Measurements from ENCODE around the gene LLGL2. TPM values are rescaled to one million over a fixed set of nuclear protein-coding genes. Genes with fewer than 3 reads are reported as not detected.
"Not testable (repeated sequence)": the region's sequence is repeated elsewhere in the genome, so short reads cannot be mapped to it uniquely, and the experiment has no call there.

Gene LLGL2
- total RNA-seq, 1 donor = 0.09 TPM

DNA sequence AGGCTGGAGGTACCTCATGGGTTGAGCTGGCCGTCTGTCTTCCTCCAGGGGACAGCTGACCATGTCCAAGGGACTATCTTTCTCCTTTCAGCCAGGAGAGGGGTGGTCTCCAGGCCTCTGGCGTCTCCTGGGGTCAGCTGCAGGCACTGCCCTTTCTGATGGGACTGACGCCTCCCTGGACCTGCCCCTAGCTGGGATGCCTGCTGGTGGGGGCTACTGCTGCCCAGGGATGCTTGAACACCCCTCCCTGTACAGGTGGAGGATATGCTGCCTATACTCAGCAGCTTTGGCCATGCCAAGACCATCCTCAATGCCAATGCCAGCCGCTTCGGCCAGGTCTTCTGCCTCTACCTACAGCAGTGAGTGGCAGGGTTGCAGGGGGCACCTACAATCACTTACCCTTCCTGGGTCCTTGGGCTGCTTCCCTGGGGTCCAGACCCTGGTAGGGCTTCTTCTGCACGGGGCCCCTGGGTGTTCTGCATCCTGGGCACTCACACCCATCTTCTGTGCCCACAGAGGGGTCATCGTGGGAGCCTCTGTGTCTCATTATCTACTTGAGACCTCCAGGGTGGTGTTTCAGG is 66.3 kb downstream of the LLGL2 start:
- H3K4me3 ChIP-seq (ENCODE audit: low read depth, low read length) = no peak overlapping the region
- TF ChIP-seq, protein P1, sequence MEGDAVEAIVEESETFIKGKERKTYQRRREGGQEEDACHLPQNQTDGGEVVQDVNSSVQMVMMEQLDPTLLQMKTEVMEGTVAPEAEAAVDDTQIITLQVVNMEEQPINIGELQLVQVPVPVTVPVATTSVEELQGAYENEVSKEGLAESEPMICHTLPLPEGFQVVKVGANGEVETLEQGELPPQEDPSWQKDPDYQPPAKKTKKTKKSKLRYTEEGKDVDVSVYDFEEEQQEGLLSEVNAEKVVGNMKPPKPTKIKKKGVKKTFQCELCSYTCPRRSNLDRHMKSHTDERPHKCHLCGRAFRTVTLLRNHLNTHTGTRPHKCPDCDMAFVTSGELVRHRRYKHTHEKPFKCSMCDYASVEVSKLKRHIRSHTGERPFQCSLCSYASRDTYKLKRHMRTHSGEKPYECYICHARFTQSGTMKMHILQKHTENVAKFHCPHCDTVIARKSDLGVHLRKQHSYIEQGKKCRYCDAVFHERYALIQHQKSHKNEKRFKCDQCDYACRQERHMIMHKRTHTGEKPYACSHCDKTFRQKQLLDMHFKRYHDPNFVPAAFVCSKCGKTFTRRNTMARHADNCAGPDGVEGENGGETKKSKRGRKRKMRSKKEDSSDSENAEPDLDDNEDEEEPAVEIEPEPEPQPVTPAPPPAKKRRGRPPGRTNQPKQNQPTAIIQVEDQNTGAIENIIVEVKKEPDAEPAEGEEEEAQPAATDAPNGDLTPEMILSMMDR (IDR thresholded peaks at IDR 0.05; ENCODE audit: insufficient read depth, low read length) = no peak

DNA sequence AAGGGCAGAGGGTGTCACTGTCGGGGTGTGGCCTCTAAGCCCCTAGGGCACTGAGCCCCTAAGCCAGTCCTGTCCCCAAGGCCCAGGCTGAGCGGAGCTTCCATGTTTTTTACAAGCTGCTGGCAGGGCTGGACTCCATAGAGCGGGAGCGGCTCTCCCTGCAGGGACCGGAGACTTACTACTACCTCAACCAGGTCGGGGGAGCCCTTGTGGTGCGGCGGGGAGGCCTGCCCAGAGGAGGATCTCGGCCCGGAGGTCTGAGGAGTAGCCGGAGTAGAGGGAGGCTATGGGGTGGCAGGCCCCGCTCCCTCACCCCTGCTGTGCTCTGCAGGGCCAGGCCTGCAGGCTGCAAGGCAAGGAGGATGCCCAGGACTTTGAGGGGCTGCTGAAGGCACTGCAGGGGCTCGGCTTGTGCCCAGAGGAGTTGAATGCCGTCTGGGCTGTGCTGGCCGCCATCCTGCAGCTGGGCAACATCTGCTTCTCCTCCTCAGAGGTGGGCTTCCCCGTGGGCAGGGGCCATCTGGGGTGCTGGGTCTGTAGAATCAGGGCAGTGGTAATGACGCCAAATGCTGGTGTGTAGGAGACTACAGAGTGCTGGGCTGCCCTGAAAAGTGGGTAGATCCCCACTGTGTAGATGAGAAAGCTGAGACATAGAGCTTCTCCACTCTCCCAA is 67.0 kb downstream of the LLGL2 start:
- no peak for DNase-seq (ENCODE audit: low read depth)
- no peak overlapping the region for H3K4me3 ChIP-seq (ENCODE audit: low read depth, low read length)
- TF ChIP-seq, protein P1 (IDR thresholded peaks at IDR 0.05; ENCODE audit: insufficient read depth, low read length) = no peak

More for the DNA sequence above, 66.3 kb downstream of the LLGL2 start:
- DNase-seq (ENCODE audit: low read depth) = no peak

DNA sequence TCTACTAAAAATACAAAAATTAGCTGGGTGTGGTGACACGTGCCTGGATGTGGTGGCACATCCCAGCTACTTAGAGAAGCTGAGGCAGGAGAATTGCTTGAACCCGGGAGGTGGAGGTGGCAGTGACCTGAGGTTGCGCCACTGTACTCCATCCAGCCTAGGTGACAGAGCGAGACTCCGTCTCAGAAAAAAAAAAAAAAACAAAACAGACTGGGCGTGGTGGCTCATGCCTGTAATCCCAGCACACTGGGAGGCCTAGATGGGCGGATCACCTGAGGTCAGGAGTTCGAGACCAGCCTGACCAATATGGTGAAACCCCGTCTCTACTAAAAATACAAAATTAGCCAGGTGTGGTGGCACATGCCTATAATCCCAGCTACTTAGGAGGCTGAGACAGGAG is 67.9 kb downstream of the LLGL2 start:
- DNase-seq (ENCODE audit: low read depth); H3K4me3 ChIP-seq (ENCODE audit: low read depth, low read length): not testable (repeated sequence)

DNA sequence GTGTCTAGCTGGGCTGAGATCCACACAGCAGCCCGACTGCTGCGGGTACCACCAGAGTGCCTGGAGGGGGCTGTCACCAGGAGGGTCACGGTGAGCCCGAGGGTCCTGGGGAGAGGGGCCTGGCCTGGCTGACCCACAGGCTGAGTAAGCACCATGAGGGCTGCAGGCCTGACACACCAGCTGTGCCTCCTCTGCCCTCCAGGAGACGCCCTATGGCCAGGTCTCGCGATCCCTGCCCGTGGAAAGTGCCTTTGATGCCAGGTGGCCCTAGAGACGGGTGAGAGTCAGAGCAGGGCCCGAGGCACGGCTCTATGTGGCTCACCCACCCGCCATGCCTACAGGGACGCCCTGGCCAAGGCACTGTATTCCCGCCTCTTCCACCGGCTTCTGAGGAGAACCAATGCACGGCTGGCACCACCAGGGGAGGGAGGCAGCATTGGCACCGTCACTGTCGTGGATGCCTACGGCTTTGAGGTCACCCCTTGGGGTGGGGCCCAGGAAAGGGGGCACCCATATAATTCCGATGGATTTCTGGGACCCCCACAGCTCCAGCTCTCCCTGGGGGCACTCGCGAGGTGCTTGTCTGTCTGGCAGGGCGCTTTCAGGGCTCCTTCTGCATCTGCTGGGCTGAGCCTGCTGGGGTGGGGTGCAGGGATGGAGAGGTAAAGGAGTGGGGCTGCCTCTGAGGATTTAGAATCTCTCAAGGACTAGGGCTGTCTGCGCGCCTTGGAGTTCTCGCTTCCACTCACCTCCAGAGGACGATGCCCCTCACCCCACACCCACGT is 69.2 kb downstream of the LLGL2 start:
- no peak overlapping the region for H3K4me3 ChIP-seq (ENCODE audit: low read depth, low read length)
- TF ChIP-seq, protein P1 (IDR thresholded peaks at IDR 0.05; ENCODE audit: insufficient read depth, low read length) = no peak
- no peak for DNase-seq (ENCODE audit: low read depth)

DNA sequence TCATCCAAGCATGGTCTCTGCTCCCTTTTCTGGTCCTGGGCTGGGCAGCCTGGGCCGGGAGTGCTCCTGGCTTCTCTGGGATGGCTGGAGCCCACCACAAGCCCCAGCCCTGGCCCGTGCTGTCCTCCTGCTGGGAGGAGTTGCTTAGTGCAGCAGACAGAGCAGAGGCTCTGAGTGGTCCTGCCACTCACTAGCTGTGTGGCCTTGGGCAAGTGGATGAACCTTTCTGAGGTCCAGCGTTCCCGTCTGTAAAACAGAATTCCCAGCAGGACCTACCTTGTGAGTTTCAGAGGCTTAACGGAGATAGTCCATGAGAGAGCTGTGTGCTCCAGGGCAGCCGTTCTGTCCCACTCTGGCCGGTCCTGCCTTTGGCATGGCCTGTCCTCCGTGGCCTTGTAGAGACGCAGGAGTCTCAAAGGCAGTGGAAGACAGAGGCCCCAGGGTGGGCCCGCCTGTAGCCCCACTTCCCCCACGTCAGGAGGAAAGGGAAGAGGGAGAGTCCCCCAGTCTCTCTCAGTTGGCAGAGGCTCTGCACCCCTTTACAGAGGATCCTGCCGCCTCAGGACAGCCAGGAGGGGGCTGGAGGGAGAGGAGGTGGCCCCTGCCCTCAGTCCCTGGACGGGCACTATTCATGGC is 69.9 kb downstream of the LLGL2 start:
- H3K4me3 ChIP-seq (ENCODE audit: low read depth, low read length) = no peak overlapping the region
- TF ChIP-seq, protein P1 (IDR thresholded peaks at IDR 0.05; ENCODE audit: insufficient read depth, low read length) = no peak
- DNase-seq (ENCODE audit: low read depth) = no peak

DNA sequence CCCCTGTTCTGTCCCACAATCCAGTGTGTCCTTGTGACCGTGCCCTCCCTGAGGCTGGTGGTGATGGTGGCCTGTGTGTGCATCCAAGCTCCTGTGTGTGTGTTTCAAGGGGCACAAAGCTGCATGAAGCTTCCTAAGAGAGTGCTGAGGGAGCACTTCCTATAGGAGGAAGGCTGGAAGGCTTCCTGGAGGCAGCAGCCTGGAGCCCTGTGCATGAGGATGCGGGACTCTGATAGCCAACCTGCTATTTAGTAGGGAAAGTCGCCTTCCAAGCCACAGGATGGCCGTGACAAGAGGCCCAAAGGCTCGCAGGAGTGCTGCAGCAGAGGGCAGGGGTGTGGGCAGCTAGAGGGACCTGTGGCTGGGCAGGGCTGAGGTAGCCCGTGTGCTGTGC is 70.4 kb downstream of the LLGL2 start:
- H3K4me3 ChIP-seq (ENCODE audit: low read depth, low read length) = no peak overlapping the region
- TF ChIP-seq, protein P1 (IDR thresholded peaks at IDR 0.05; ENCODE audit: insufficient read depth, low read length) = no peak

More for the DNA sequence above, 70.4 kb downstream of the LLGL2 start:
- no peak for DNase-seq (ENCODE audit: low read depth)

Data from fibroblast of the aortic adventitia (primary cell).